ENCODE measurements around the gene TNFAIP8.

GRCh38 chr5:119316086-119316485, 39.7 kb upstream of the TNFAIP8 start:
- TF ChIP-seq CTCF (conservative IDR thresholded peaks at IDR 0.05; ENCODE audit: low read depth in 2 of 2) (no peak), CREB1 (CRISPR knock-in tag; IDR thresholded peaks at IDR 0.05; ENCODE audit: low read depth) (no peak)
- TF ChIP-seq, protein P1, sequence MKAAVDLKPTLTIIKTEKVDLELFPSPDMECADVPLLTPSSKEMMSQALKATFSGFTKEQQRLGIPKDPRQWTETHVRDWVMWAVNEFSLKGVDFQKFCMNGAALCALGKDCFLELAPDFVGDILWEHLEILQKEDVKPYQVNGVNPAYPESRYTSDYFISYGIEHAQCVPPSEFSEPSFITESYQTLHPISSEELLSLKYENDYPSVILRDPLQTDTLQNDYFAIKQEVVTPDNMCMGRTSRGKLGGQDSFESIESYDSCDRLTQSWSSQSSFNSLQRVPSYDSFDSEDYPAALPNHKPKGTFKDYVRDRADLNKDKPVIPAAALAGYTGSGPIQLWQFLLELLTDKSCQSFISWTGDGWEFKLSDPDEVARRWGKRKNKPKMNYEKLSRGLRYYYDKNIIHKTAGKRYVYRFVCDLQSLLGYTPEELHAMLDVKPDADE (IDR thresholded peaks at IDR 0.05) = no peak

Data from GM23338 (cell line).